Inflammatory macrophage (primary cell): ENCODE results near the gene GRK3.
"Not testable (repeated sequence)": the region's sequence is repeated elsewhere in the genome, so short reads cannot be mapped to it uniquely, and the experiment has no call there.

Experiments
- DNase-seq, 2 donors: peaks; one replicate each; pipeline ENCODE4 v3.0.0-alpha.2; 2020 to 2022

The GRK3 gene

GRCh38 chr22:25551396-25551795, 13.1 kb upstream of the GRK3 start:
- DNase-seq, result no peak

GRCh38 chr22:25552405-25552804, 12.1 kb upstream of the GRK3 start:
- DNase-seq, result not testable (repeated sequence)

DNA sequence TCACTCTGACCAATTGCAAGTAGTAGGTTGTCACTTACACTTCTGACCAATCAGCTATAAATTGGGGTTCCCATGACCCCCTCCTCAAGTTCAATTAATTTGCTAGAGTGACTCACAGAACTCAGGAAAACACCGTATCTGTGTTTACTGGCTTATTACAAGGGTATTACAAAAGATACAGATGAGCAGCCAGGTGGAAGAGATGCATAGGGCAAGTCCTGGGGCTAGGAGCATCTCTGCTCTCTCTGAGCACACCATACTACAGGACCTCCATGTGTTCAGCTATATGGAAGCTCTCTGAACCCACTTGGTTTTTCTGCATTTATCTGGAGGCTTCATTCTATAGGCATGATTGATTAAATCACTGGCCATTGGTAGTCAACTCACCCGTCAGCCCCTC, 11.3 kb upstream of the GRK3 start:
- DNase-seq, result no peak

DNA sequence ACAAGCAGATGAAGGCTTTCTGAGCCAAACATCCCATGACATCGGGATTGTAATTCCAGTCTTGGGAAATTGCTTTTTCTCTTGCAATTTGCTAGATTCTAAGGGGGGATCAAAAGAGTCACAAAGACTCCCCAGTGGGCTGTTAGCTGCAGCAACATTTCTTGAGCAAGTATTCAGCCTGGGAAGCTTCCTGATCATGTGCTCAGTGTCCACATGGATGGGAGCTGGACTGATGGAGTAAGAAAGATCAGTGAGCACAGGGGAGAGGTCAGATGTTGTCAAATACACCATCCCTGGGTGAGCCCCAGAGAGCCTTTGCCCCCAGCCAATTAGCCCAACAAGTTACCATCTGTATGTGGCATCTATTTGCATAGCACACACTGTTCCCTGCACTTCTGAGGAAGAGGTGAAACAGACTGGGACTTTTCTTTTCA, 10.2 kb upstream of the GRK3 start:
- no peak for DNase-seq

DNA sequence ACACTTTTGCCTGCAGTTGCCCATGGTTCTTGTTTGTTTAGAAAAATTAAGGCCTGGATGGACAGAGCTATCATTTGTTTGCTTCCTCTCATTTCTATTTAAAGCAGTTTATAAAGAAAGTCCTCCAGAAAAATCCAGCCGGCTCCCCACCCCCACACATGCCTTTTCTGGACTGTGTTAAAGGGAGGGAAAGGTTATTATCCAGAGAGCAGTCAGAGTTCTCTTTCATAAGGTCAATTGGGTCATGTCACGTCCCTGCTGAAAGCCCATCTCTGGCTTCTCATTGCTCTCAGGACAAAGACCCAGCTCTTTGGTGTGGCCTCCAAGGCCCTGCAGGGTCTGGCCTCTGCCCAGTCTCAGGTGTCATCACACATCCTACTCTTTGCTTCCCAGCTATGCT, 9.8 kb upstream of the GRK3 start:
- no peak for DNase-seq

DNA sequence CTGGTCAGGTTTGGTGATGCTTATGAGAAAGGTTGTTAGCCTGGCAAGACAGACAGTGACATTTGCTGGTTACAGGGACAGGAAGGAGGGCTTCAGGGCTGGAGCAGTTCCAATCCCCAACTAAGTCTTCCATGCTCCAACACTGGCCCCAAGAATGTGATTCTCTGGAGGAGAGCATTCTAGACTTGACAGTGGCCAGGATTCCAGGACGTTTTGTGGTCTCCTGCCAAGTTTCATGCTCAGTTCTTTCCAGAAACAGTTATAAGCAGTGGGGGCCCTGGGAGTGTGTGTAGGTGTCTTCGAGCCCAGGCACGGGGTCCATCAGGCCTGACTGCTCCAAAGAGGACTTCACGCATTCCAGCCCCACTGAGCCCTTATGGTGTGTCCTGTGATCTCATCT, 8.9 kb upstream of the GRK3 start:
- no peak for DNase-seq

- DNase-seq, result no peak
Measured at GRCh38 chr22:25557218-25557617, 7.3 kb upstream of the GRK3 start.

DNA sequence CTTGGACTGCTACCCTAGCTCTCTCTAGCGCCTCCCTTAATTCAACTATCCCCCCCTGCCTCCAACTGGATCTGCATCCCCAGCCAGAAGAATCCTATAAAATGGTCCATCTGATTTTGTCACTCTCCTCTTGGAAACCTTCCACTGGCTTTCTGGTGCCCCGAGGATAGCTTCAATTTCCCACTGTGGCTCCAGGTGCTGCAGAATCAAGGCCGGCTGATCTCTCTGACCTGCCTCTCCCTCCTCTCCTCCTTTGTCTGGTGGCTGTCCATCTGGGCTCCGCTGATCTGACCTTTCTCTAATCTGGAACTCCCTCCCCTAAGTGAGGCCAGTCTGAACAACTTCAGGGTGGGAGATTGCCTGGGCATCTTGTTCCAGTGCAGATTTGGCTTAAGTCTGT, 6.1 kb upstream of the GRK3 start:
- no peak for DNase-seq

- DNase-seq, result not testable (repeated sequence)
Measured at GRCh38 chr22:25559910-25560309, 4.6 kb upstream of the GRK3 start.

DNA sequence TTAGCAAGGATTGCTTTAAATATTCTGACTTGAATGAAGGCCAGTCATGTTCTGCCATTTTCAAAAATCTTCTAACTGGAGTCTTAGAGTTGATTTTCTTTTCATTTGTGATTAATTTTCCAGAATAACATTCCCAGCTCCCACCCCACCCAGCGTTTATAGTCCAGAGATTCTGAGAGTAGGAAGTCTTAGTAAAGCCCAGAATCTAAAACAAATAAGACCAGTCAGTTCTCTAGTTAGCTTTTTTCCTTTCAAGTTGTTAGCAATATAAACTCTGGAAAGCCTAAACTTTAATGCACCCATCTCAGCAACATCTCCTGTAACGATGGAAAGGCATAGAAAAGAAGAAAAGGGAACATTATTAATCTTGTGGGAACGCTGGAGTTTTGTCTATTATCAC, 3.3 kb upstream of the GRK3 start:
- DNase-seq, result not testable (repeated sequence)

GRCh38 chr22:25561927-25562326, 2.5 kb upstream of the GRK3 start:
- peak in 1 of 2 donors; percentile 41 for DNase-seq

- DNase-seq, result peak; percentile 72 to 76
Measured at GRCh38 chr22:25562966-25563760, 1.3 kb upstream of the GRK3 start.

GRCh38 chr22:25563761-25564319, 635 bp upstream of the GRK3 start:
- peak; percentile 89 to 96 for DNase-seq

DNA sequence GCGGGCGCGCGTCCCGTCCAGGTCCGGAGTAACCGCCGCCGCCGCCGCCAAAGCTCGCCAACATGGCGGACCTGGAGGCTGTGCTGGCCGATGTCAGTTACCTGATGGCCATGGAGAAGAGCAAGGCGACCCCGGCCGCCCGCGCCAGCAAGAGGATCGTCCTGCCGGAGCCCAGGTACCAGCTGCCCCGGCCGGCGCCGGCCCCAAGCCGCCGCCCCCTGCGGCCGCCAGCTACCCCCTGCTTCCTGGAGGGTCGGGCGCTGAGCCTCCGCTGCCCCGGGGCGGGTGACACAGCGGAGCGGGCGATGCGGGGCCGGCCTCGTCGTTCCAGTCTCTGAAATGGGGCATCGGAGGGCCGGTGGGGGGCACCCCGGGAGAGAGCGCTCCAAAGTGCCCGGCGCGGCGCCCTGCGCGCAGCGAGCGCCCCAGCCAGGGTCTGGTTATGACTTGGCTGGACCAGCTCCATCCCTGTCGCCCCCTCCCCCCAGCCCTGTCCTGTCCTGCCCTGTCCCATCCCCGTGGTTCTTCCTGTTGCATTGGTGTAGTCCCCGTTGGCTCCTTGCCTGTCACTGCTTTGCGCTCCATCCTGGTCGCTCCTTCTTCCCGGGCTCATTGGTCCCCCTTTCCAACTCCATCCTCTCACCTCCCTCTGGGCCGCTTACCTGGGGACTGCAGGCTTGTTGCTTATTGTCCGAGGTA, 653 bp downstream of the GRK3 start:
- DNase-seq, result peak in 1 of 2 donors; percentile 45

GRCh38 chr22:25566186-25566897, 1.9 kb downstream of the GRK3 start:
- DNase-seq, result peak; percentile 46 to 65

DNA sequence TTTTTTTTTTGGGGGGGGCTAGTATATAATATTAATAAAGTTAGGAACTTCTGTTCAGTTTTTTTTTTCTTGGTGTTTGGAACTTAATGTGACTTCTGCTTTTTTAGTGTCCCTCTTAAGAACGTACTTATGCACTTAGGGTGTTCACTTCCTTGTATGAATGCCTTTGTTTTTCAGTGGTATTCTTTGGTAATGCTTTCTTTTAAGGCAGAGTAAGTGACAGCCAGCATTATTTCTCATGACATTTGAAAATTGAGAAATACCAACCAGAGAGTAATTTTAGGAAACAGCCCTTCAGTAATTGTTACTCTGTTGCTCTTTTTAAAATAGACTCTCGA, 2.4 kb downstream of the GRK3 start:
- peak; percentile 72 to 96 for DNase-seq

DNA sequence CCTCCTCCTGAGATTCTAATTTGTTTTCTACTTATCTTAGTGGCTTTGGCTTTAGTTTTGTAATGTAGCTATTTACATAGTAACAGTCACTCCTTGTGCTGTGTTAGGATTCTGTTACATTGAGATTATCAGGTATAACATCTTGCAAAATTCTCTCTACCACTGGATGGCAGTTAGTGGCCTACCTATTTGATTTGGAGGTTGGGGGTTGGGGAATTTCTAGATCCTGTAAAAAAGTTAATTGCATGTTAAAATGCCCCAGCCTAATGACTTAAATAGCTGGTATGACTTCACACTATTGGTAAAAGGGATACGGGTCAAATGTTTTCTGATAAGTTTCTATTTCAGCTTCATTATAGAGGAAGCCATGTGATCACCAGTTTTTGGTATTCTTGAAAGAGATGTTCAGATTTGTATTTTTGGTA, 2.8 kb downstream of the GRK3 start:
- no peak for DNase-seq

GRCh38 chr22:25568066-25568465, 3.6 kb downstream of the GRK3 start:
- not testable (repeated sequence) for DNase-seq

DNA sequence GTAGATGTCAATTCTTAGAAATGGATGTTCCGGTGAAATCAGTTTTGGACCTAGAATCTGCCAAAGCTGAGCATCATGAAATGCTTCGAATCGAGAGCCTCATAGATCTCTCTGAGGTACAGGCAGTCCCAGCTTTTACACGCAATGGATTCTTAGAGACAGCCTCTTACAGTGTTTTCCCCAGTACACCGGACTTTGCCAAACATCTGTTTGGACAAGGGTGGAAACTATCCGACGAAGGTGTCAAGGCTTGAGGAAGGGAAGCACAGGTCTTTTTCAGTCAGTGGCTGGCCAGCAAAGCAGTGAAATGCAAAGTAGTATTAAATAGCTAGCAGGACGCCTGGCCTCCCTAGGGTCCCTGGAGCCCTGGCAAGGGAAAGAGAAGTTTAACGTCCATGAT, 4.9 kb downstream of the GRK3 start:
- no peak for DNase-seq

DNA sequence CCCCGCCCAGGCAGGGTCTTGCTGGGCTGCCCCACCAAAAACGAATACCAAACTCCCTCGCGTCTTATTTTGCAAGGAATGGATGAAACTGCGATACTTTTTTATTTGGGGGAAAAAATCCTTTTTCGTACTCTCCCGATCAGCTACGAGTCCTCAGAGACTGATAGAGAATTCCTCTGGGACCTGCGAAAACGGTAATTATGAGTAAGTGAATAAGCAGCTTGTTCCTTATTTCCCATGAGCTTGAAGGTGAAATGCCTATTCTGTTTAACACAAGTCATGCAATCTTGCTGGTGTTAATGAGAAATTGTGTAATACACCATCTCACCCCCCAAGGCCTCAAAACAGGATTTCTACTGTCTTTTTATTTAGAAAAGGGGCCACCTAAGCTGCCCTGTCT, 5.5 kb downstream of the GRK3 start:
- peak in 1 of 2 donors; percentile 24 for DNase-seq

- DNase-seq, result peak in 1 of 2 donors; percentile 63
Measured at GRCh38 chr22:25570486-25570885, 6.0 kb downstream of the GRK3 start.

DNA sequence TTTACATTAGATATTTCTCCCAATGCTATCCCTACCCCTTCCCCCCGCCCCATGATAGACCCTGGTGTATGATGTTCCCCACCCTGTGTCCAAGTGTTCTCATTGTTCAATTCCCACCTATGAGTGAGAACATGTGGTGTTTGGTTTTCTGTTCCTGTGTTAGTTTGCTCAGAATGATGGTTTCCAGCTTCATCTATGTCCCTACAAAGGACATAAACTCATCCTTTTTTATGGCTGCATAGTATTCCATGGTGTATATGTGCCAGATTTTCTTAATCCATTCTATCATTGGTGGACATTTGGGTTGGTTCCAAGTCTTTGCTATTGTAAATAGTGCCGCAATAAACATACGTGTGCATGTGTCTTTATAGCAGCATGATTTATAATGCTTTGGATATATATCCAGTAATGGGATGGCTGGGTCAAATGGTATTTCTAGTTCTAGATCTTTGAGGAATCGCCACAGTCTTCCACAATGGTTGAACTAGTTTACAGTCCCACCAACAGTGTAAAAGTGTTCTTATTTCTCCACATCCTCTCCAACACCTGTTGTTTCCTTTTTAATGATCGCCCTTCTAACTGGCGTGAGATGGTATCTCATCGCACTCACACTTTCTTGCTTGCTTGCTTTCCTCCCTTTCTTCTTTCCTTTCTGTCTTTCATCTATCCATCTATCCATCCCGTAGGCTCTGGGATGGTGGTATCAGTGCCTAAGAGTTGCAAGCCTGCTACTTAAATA, 7.7 kb downstream of the GRK3 start:
- not testable (repeated sequence) for DNase-seq
